Neural progenitor cell (in vitro differentiated cells): ENCODE results near the gene CSAD.
"Not testable (repeated sequence)": the region's sequence is repeated elsewhere in the genome, so short reads cannot be mapped to it uniquely, and the experiment has no call there.

ENCODE experiments used
- EZH2 ChIP-seq: fragments of 200-600 bp; sonication (generic); IDR thresholded peaks from 2 replicates; pipeline ENCODE4 v1.6.1; 2017; ENCODE audit warnings: antibody characterized with exemption, mild to moderate bottlenecking, moderate library complexity
- EZH2phosphoT487 ChIP-seq: fragments of 200-600 bp; sonication (generic); IDR thresholded peaks from 2 replicates; pipeline ENCODE4 v1.6.1; 2017; ENCODE audit warnings: antibody characterized with exemption
- TF ChIP-seq, protein P1 (sequence below): fragments of 200-600 bp; sonication (generic); IDR thresholded peaks from 2 replicates; pipeline ENCODE4 v1.5.1; 2017; ENCODE audit warnings: antibody characterized with exemption, mild to moderate bottlenecking

DNA sequence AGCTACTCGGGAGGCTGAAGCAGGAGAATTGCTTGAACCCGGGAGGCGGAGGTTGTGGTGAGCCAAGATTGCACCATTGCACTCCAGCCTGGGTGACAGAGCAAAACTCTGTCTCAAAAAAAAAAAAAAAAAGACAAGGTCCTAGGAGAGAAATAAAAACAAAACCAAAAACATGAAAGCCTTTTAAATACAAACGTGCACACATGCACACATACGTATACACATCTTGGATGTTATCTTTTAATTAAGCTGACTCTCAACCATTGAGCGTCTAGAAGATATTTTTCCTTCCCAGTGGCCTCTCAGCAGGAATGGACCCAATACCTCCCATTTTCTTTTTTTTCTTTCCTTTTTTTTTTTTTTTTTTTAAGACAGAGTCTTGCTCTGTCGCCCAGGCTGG is 68.3 kb downstream of the CSAD start:
- not testable (repeated sequence) for TF ChIP-seq EZH2, EZH2phosphoT487
- TF ChIP-seq, protein P1, sequence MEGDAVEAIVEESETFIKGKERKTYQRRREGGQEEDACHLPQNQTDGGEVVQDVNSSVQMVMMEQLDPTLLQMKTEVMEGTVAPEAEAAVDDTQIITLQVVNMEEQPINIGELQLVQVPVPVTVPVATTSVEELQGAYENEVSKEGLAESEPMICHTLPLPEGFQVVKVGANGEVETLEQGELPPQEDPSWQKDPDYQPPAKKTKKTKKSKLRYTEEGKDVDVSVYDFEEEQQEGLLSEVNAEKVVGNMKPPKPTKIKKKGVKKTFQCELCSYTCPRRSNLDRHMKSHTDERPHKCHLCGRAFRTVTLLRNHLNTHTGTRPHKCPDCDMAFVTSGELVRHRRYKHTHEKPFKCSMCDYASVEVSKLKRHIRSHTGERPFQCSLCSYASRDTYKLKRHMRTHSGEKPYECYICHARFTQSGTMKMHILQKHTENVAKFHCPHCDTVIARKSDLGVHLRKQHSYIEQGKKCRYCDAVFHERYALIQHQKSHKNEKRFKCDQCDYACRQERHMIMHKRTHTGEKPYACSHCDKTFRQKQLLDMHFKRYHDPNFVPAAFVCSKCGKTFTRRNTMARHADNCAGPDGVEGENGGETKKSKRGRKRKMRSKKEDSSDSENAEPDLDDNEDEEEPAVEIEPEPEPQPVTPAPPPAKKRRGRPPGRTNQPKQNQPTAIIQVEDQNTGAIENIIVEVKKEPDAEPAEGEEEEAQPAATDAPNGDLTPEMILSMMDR, result not testable (repeated sequence)
